OCI-LY7 (cell line): Measurements from ENCODE around the gene CCSER2. TPM values are rescaled to one million over a fixed set of nuclear protein-coding genes. Genes with fewer than 3 reads are reported as not detected.

Source experiments
- BruUV-seq: library from RNA; stranded (reverse); fragments of 400-500 nt; replicated peaks from 2 replicates; lab custom pipeline; 2021; lab: Mats Ljungman, UMichigan
- CTCF ChIA-PET: fragments of 300-600 bp; sonication (Branson Sonifier 250); formaldehyde crosslinking; loops from one replicate; lab custom pipeline; 2022; ENCODE audit warnings: antibody characterized with exemption; ENCODE audit not compliant: unreplicated experiment; lab: Charles Lee
- POLR2A ChIA-PET: fragments of 300-600 bp; sonication (Branson Sonifier 250); formaldehyde crosslinking; loops from one replicate; lab custom pipeline; 2022; ENCODE audit warnings: antibody characterized with exemption; lab: Charles Lee
- DNase-seq: peaks from one replicate; pipeline ENCODE4 v3.0.0-alpha.2; 2015; ENCODE audit warnings: low spot score
- H2AFZ ChIP-seq: fragments of 200-600 bp; sonication (generic), shearing (Covaris generic); 2 replicates; pipeline ENCODE4 v1.6.1; 2014; ENCODE audit warnings: mild to moderate bottlenecking, antibody characterized with exemption, low read length, moderate library complexity
- H3K27ac ChIP-seq: fragments of 200-600 bp; sonication (generic); 2 replicates; pipeline ENCODE4 v1.5.1; 2014; ENCODE audit warnings: mixed run types, low read depth, mild to moderate bottlenecking, moderate library complexity, low read length, inconsistent platforms; ENCODE audit not compliant: poor library complexity, severe bottlenecking
- H3K36me3 ChIP-seq: fragments of 200-600 bp; sonication (generic); 2 replicates; pipeline ENCODE4 v1.6.1; 2014; ENCODE audit warnings: mild to moderate bottlenecking, antibody characterized with exemption, low read length, moderate library complexity, mixed read lengths; ENCODE audit not compliant: insufficient read depth
- H3K4me1 ChIP-seq: fragments of 200-600 bp; sonication (generic); 2 replicates; pipeline ENCODE4 v1.5.1; 2014; ENCODE audit warnings: mild to moderate bottlenecking, low read length; ENCODE audit not compliant: insufficient read depth, poor library complexity, severe bottlenecking
- H3K4me2 ChIP-seq: fragments of 200-600 bp; sonication (generic); 2 replicates; pipeline ENCODE4 v1.6.1; 2014; ENCODE audit warnings: mild to moderate bottlenecking, low read length
- H3K4me3 ChIP-seq: fragments of 200-600 bp; sonication (generic); 2 replicates; pipeline ENCODE4 v1.5.1; 2014; ENCODE audit warnings: mild to moderate bottlenecking, low read depth, low read length; ENCODE audit not compliant: poor library complexity, severe bottlenecking
- H3K79me2 ChIP-seq: fragments of 200-600 bp; sonication (generic); 2 replicates; pipeline ENCODE4 v1.6.1; 2016; ENCODE audit warnings: low read depth, mild to moderate bottlenecking, low read length, moderate library complexity, mixed read lengths; ENCODE audit not compliant: insufficient read depth
- H3K9me2 ChIP-seq: fragments of 200-600 bp; sonication (generic); 2 replicates; pipeline ENCODE4 v1.6.1; 2016; ENCODE audit warnings: mild to moderate bottlenecking, low read length, mixed read lengths; ENCODE audit not compliant: insufficient read depth
- H3K9me3 ChIP-seq: fragments of 200-600 bp; sonication (generic); 2 replicates; pipeline ENCODE4 v1.6.1; 2014; ENCODE audit warnings: mild to moderate bottlenecking, mixed run types, low read length, mixed read lengths
- H4K20me1 ChIP-seq: fragments of 200-600 bp; sonication (generic); 2 replicates; pipeline ENCODE4 v1.6.1; 2014; ENCODE audit warnings: mild to moderate bottlenecking, antibody characterized with exemption, low read length, moderate library complexity, mixed read lengths; ENCODE audit not compliant: insufficient read depth
- EZH2phosphoT487 ChIP-seq: fragments of 200-600 bp; sonication (generic); IDR thresholded peaks from 2 replicates; pipeline ENCODE4 v1.6.1; 2018; ENCODE audit warnings: low read depth, borderline replicate concordance, mild to moderate bottlenecking, mixed run types, antibody characterized with exemption, low read length, moderate library complexity, mixed read lengths
- intact Hi-C: fragments of 100-400 bp; cut with micrococcal nuclease; formaldehyde crosslinking; loops from one replicate; pipeline ENCODE4 v1.10.0; 2022; ENCODE audit not compliant: unreplicated experiment
- total RNA-seq, 2 experiments: library from RNA; depleted of rRNA in 1 of 2; stranded (reverse); fragments of >200 nt in 1 of 2; shearing (Covaris generic) in 1 of 2; gene quantifications; 2 replicates each; pipeline ENCODE4 v1.2.3, GENCODE V29; 2014 to 2022
- TF ChIP-seq, protein P1 (sequence below): fragments of 200-600 bp; sonication (generic); conservative IDR thresholded peaks from 2 replicates; pipeline ENCODE4 v1.5.1; 2014; ENCODE audit warnings: mild to moderate bottlenecking, antibody characterized with exemption, low read length, moderate library complexity, mixed read lengths

The CCSER2 gene
- total RNA-seq, 2 experiments from 2014 or later, result 15.9 to 30.1 TPM

DNA sequence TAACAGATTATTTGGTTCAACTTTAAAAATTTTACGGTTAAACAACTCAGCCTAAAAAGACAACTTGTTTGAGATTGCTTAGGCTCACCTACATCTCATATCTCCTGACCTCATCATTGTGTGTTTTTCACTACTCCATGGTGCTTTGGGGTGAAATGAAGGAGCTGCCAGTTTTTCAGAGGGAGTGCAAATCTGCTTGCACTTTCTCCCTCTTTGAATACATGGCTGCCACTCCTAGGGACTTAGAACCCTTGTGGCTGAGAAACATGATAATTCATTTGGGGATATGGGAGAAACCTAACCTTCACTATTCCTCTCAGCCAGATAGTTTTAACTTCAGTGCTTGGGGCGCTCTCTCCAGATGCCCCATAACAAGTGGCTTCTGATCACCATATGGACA is 2.7 kb downstream of the CCSER2 start:
- peak overlapping the region; percentile 19 for H3K4me3 ChIP-seq
- intact Hi-C loops, result no loop called here
- H3K4me1 ChIP-seq, result peaks cover 39% of the 10 kb centered on the region
- H3K36me3 ChIP-seq, result no peaks in the 10 kb centered on the region
- H3K27ac ChIP-seq, result no peak overlapping the region
- H4K20me1 ChIP-seq, result peaks cover 10% of the 10 kb centered on the region; the same call in 1 of the 2 replicates
- no peak for TF ChIP-seq EZH2phosphoT487
- TF ChIP-seq, protein P1, sequence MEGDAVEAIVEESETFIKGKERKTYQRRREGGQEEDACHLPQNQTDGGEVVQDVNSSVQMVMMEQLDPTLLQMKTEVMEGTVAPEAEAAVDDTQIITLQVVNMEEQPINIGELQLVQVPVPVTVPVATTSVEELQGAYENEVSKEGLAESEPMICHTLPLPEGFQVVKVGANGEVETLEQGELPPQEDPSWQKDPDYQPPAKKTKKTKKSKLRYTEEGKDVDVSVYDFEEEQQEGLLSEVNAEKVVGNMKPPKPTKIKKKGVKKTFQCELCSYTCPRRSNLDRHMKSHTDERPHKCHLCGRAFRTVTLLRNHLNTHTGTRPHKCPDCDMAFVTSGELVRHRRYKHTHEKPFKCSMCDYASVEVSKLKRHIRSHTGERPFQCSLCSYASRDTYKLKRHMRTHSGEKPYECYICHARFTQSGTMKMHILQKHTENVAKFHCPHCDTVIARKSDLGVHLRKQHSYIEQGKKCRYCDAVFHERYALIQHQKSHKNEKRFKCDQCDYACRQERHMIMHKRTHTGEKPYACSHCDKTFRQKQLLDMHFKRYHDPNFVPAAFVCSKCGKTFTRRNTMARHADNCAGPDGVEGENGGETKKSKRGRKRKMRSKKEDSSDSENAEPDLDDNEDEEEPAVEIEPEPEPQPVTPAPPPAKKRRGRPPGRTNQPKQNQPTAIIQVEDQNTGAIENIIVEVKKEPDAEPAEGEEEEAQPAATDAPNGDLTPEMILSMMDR, result no peak
- no peak for DNase-seq
- peak overlapping the region; percentile 92 for H3K4me2 ChIP-seq
- H3K79me2 ChIP-seq, result peaks cover 63% of the 10 kb centered on the region; the same call in 1 of the 2 replicates
- ChIA-PET POLR2A (interaction anchor here (0.6 kb wide), 1 partner anchor 139 kb away, joined by 6 read pairs; no protein-coding TSS in a partner anchor), CTCF (no interaction called here)
- no TSS peak for BruUV-seq
- no peaks in the 10 kb centered on the region for H3K9me2 ChIP-seq
- H2AFZ ChIP-seq, result no peak overlapping the region
- no peaks in the 10 kb centered on the region for H3K9me3 ChIP-seq

GRCh38 chr10:84333864-84334451 is 5.6 kb downstream of the CCSER2 start:
- no peak overlapping the region for H2AFZ ChIP-seq
- H3K79me2 ChIP-seq, result peaks cover 65% of the 10 kb centered on the region; the same call in 1 of the 2 replicates
- ChIA-PET POLR2A (interaction anchor here (1.0 kb wide), 1 partner anchor 176 kb away, joined by 3 read pairs; no protein-coding TSS in a partner anchor), CTCF (interaction anchor here (0.8 kb wide), 1 partner anchor 18 kb away, joined by 3 read pairs; no protein-coding TSS in a partner anchor)
- BruUV-seq, result no TSS peak
- no peak for TF ChIP-seq EZH2phosphoT487
- TF ChIP-seq, protein P1, result no peak
- H3K4me3 ChIP-seq, result no peak overlapping the region
- no peaks in the 10 kb centered on the region for H3K36me3 ChIP-seq
- peak; percentile 36 for DNase-seq
- H3K4me1 ChIP-seq, result peaks cover 32% of the 10 kb centered on the region
- no peaks in the 10 kb centered on the region for H3K9me3 ChIP-seq
- intact Hi-C loops, result no loop called here
- no peak overlapping the region for H3K27ac ChIP-seq
- peak overlapping the region; percentile 39 for H3K4me2 ChIP-seq
- peaks cover 10% of the 10 kb centered on the region; the same call in 1 of the 2 replicates for H4K20me1 ChIP-seq
- no peaks in the 10 kb centered on the region for H3K9me2 ChIP-seq

- TF ChIP-seq, protein P1, result no peak
- TF ChIP-seq EZH2phosphoT487, result no peak
- Histone ChIP-seq H3K4me3 (no peak overlapping the region), H3K9me2 (no peaks in the 10 kb centered on the region), H3K4me1 (peaks cover 30% of the 10 kb centered on the region), H3K9me3 (no peaks in the 10 kb centered on the region), H2AFZ (no peak overlapping the region), H3K79me2 (peaks cover 56% of the 10 kb centered on the region; the same call in 1 of the 2 replicates), H4K20me1 (peaks cover 10% of the 10 kb centered on the region; the same call in 1 of the 2 replicates), H3K27ac (no peak overlapping the region), H3K36me3 (no peaks in the 10 kb centered on the region), H3K4me2 (no peak overlapping the region)
- BruUV-seq, result no TSS peak
- no peak for DNase-seq
- ChIA-PET CTCF (interaction anchor here (0.8 kb wide), 1 partner anchor 18 kb away, joined by 3 read pairs; no protein-coding TSS in a partner anchor), POLR2A (interaction anchor here (0.6 kb wide), 1 partner anchor 44 kb away, joined by 4 read pairs; no protein-coding TSS in a partner anchor)
- intact Hi-C loops, result no loop called here
Measured at GRCh38 chr10:84334811-84335210, 6.4 kb downstream of the CCSER2 start.
